ENCODE data around the gene GPR108. TPM values are rescaled to one million over a fixed set of nuclear protein-coding genes. Genes with fewer than 3 reads are reported as not detected.

Gene GPR108
- total RNA-seq, 1 experiment from 2014 or later: 53.6 TPM

GRCh38 chr19:6692027-6692426 is 45.4 kb downstream of the GPR108 start:
- H3K36me3 Mint-ChIP-seq (ENCODE audit: insufficient read depth, unreplicated experiment): peaks cover 11% of the 10 kb centered on the region
- H3K4me3 Mint-ChIP-seq (ENCODE audit: unreplicated experiment): no peak overlapping the region
- H3K4me1 Mint-ChIP-seq (ENCODE audit: low read depth, unreplicated experiment): peaks cover 5% of the 10 kb centered on the region
- H3K27me3 Mint-ChIP-seq (ENCODE audit: insufficient read depth, unreplicated experiment): no peaks in the 10 kb centered on the region
- intact Hi-C loops (cut with micrococcal nuclease; ENCODE audit: unreplicated experiment): no loop called here
- Histone ChIP-seq H3K36me3 (ENCODE audit: control insufficient read depth, insufficient read depth, low read length) (no peaks in the 10 kb centered on the region), H3K27me3 (replicated peaks; ENCODE audit: control insufficient read depth, insufficient read depth, low read length) (no peaks in the 10 kb centered on the region), H3K4me1 (no peaks in the 10 kb centered on the region), H3K4me3 (ENCODE audit: low read depth, low read length) (no peak overlapping the region), H3K9me3 (no peaks in the 10 kb centered on the region)
- no TSS peak for BruUV-seq (replicated peaks)
- TF ChIP-seq CTCF (IDR thresholded peaks at IDR 0.05; ENCODE audit: insufficient read depth in 1 of 2, low read depth in 1 of 2, low read length in 1 of 2, severe bottlenecking in 1 of 2, unreplicated experiment in 1 of 2): no peak
- ChIA-PET CTCF (no interaction called here), POLR2A (no interaction called here)
- no peak for DNase-seq
- H3K9me3 Mint-ChIP-seq (ENCODE audit: unreplicated experiment): peaks cover 15% of the 10 kb centered on the region
- no peak overlapping the region for H3K27ac Mint-ChIP-seq (ENCODE audit: unreplicated experiment)

GRCh38 chr19:6691342-6691741 is 46.0 kb downstream of the GPR108 start:
- Histone ChIP-seq H3K4me1 (no peaks in the 10 kb centered on the region), H3K4me3 (ENCODE audit: low read depth, low read length) (no peak overlapping the region), H3K9me3 (no peaks in the 10 kb centered on the region), H3K27me3 (replicated peaks; ENCODE audit: control insufficient read depth, insufficient read depth, low read length) (no peaks in the 10 kb centered on the region), H3K36me3 (ENCODE audit: control insufficient read depth, insufficient read depth, low read length) (no peaks in the 10 kb centered on the region)
- no peak for DNase-seq
- Mint-ChIP-seq H3K4me3 (ENCODE audit: unreplicated experiment) (no peak overlapping the region), H3K9me3 (ENCODE audit: unreplicated experiment) (peaks cover 15% of the 10 kb centered on the region), H3K27ac (ENCODE audit: unreplicated experiment) (no peak overlapping the region), H3K27me3 (ENCODE audit: insufficient read depth, unreplicated experiment) (no peaks in the 10 kb centered on the region), H3K36me3 (ENCODE audit: insufficient read depth, unreplicated experiment) (peaks cover 11% of the 10 kb centered on the region), H3K4me1 (ENCODE audit: low read depth, unreplicated experiment) (peaks cover 5% of the 10 kb centered on the region)
- POLR2A ChIA-PET: no interaction called here
- CTCF ChIA-PET: no interaction called here
- no TSS peak for BruUV-seq (replicated peaks)
- no peak for TF ChIP-seq CTCF (IDR thresholded peaks at IDR 0.05; ENCODE audit: insufficient read depth in 1 of 2, low read depth in 1 of 2, low read length in 1 of 2, severe bottlenecking in 1 of 2, unreplicated experiment in 1 of 2)
- intact Hi-C loops (cut with micrococcal nuclease; ENCODE audit: unreplicated experiment): no loop called here

GRCh38 chr19:6690160-6690885 is 47.1 kb downstream of the GPR108 start:
- no TSS peak for BruUV-seq (replicated peaks)
- Mint-ChIP-seq H3K36me3 (ENCODE audit: insufficient read depth, unreplicated experiment) (peaks cover 11% of the 10 kb centered on the region), H3K9me3 (ENCODE audit: unreplicated experiment) (peaks cover 15% of the 10 kb centered on the region), H3K27me3 (ENCODE audit: insufficient read depth, unreplicated experiment) (no peaks in the 10 kb centered on the region), H3K4me1 (ENCODE audit: low read depth, unreplicated experiment) (peaks cover 5% of the 10 kb centered on the region), H3K4me3 (ENCODE audit: unreplicated experiment) (no peak overlapping the region), H3K27ac (ENCODE audit: unreplicated experiment) (no peak overlapping the region)
- no peaks in the 10 kb centered on the region for H3K9me3 ChIP-seq
- intact Hi-C loops (cut with micrococcal nuclease; ENCODE audit: unreplicated experiment): no loop called here
- CTCF ChIA-PET: no interaction called here
- H3K27me3 ChIP-seq (replicated peaks; ENCODE audit: control insufficient read depth, insufficient read depth, low read length): no peaks in the 10 kb centered on the region
- no peaks in the 10 kb centered on the region for H3K36me3 ChIP-seq (ENCODE audit: control insufficient read depth, insufficient read depth, low read length)
- no peaks in the 10 kb centered on the region for H3K4me1 ChIP-seq
- no peak for DNase-seq
- TF ChIP-seq CTCF (IDR thresholded peaks at IDR 0.05; ENCODE audit: insufficient read depth in 1 of 2, low read depth in 1 of 2, low read length in 1 of 2, severe bottlenecking in 1 of 2, unreplicated experiment in 1 of 2): no peak
- POLR2A ChIA-PET: interaction anchor here (0.6 kb wide), 1 partner anchor 1875 kb away, joined by 5 read pairs; no protein-coding TSS in a partner anchor
- H3K4me3 ChIP-seq (ENCODE audit: low read depth, low read length): no peak overlapping the region

Data from Caco-2 (cell line).